Fibroblast of lung (primary cell): ENCODE measurements around the gene SNTN. TPM values are rescaled to one million over a fixed set of nuclear protein-coding genes. Genes with fewer than 3 reads are reported as not detected.

Experiments
- DNase-seq, 2 donors: peaks; one replicate each; pipeline versions ENCODE4 v3.0.0 to v3.0.0-alpha.2; 2010; ENCODE audit warnings: low read depth in 2 of 2
- H2AFZ ChIP-seq: 2 replicates; pipeline ENCODE4 v1.5.1; 2012; ENCODE audit warnings: low read length, control low read depth, inconsistent platforms
- H3K27ac ChIP-seq: 2 replicates; pipeline ENCODE4 v1.5.1; 2011; ENCODE audit warnings: low read length, control low read depth; ENCODE audit not compliant: insufficient read depth
- H3K27me3 ChIP-seq: 2 replicates; pipeline ENCODE4 v1.5.1; 2011; ENCODE audit warnings: mild to moderate bottlenecking, low read length; ENCODE audit not compliant: control insufficient read depth, insufficient read depth
- H3K36me3 ChIP-seq: 2 replicates; pipeline ENCODE4 v1.5.1; 2011; ENCODE audit warnings: low read length; ENCODE audit not compliant: control insufficient read depth, insufficient read depth
- H3K4me1 ChIP-seq: 2 replicates; pipeline ENCODE4 v1.5.1; 2011; ENCODE audit warnings: low read length; ENCODE audit not compliant: control insufficient read depth, insufficient read depth; ENCODE audit errors: extremely low read depth
- H3K4me2 ChIP-seq: 2 replicates; pipeline ENCODE4 v1.5.1; 2011; ENCODE audit warnings: low read length, control low read depth; ENCODE audit not compliant: insufficient read depth; ENCODE audit errors: extremely low read depth
- H3K4me3 ChIP-seq, 4 experiments: fragments of 200-600 bp in 1 of 4; sonication (generic) in 1 of 4; replicated peaks in 1 of 4; 2 replicates each; pipeline ENCODE4 v1.5.1; 2011 to 2016; ENCODE audit warnings: low read length in 4 of 4, low read depth in 3 of 4, mild to moderate bottlenecking in 3 of 4, control low read depth in 2 of 4, inconsistent platforms in 1 of 4, mixed read lengths in 1 of 4; ENCODE audit not compliant: insufficient read depth in 1 of 4; ENCODE audit errors: control extremely low read depth in 1 of 4
- H3K79me2 ChIP-seq: 2 replicates; pipeline ENCODE4 v1.5.1; 2012; ENCODE audit warnings: mild to moderate bottlenecking, low read length, inconsistent platforms; ENCODE audit not compliant: control insufficient read depth, insufficient read depth
- H3K9ac ChIP-seq: 2 replicates; pipeline ENCODE4 v1.5.1; 2011; ENCODE audit warnings: mild to moderate bottlenecking, low read length, control low read depth; ENCODE audit not compliant: insufficient read depth
- H3K9me3 ChIP-seq: 2 replicates; pipeline ENCODE4 v1.5.1; 2012; ENCODE audit warnings: low read depth, low read length; ENCODE audit not compliant: control insufficient read depth, insufficient read depth
- H4K20me1 ChIP-seq: 2 replicates; pipeline ENCODE4 v1.5.1; 2011; ENCODE audit warnings: low read length; ENCODE audit not compliant: control insufficient read depth, insufficient read depth; ENCODE audit errors: extremely low read depth
- EZH2 ChIP-seq: IDR thresholded peaks from 2 replicates; pipeline ENCODE4 v1.5.1; 2012; ENCODE audit warnings: low read length, control low read depth, mild to moderate bottlenecking; ENCODE audit errors: missing control alignments
- polyA plus RNA-seq, 2 donors: library from polyadenylated mRNA; depleted of rRNA in 1 of 2; stranded (reverse) in 1 of 2; unstranded in 1 of 2; fragments of >200 nt; gene quantifications; 2 replicates each; pipeline ENCODE4 v1.2.1, GENCODE V29; 2011 to 2012; ENCODE audit warnings: missing spikeins in 1 of 2
- total RNA-seq: library from RNA; depleted of rRNA; stranded (reverse); fragments of >200 nt; gene quantifications from 2 replicates; pipeline ENCODE4 v1.2.1, GENCODE V29; 2014
- TF ChIP-seq, protein P1 (sequence below), 2 donors: IDR thresholded peaks in 1 of 2; conservative IDR thresholded peaks in 1 of 2; 1 replicate in 1 of 2; 2 replicates in 1 of 2; pipeline ENCODE4 v1.5.1; 2011 to 2012; ENCODE audit warnings: low read length in 2 of 2, control low read depth in 1 of 2, inconsistent platforms in 1 of 2, low read depth in 1 of 2, mild to moderate bottlenecking in 1 of 2

The SNTN gene
- total and polyA plus RNA-seq, 2 donors (not counting 1 experiment from before 2014, with no cell fraction given) = not detected

DNA sequence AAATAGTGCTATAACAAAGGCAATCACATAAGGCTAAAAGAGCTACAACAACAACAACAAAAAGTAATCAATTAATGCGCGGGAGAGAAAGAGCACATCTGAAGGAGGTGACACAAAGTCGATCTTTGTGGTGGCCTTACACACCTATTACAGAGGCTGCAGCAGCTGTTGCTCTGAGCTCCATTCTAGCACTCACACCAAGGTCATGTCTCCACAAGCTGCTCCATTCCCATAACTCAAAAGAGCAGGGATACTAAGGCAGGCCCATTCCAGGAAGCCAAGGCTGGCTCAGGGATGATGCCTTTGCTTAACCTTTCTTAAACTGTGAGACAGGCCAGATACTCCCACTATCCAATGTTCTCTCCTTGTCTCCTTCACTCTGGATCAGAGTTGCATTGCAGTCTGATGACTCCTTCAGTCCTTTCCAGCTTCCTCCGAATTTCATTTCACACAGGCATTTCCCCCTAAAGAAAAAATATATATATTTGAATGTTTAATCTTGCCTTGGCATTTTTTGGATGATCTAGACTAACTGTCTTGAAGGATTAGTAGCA, 52.7 kb downstream of the SNTN start:
- Histone ChIP-seq H3K4me3 (no peak overlapping the region), H3K4me2 (no peak overlapping the region), H3K9me3 (no peaks in the 10 kb centered on the region), H4K20me1 (no peaks in the 10 kb centered on the region), H3K4me1 (no peaks in the 10 kb centered on the region), H3K27me3 (no peaks in the 10 kb centered on the region), H3K9ac (no peak overlapping the region), H3K27ac (no peak overlapping the region), H2AFZ (no peak overlapping the region), H3K36me3 (no peaks in the 10 kb centered on the region), H3K79me2 (no peaks in the 10 kb centered on the region)
- DNase-seq = peak in 1 of 2 donors; percentile 11
- TF ChIP-seq, protein P1, sequence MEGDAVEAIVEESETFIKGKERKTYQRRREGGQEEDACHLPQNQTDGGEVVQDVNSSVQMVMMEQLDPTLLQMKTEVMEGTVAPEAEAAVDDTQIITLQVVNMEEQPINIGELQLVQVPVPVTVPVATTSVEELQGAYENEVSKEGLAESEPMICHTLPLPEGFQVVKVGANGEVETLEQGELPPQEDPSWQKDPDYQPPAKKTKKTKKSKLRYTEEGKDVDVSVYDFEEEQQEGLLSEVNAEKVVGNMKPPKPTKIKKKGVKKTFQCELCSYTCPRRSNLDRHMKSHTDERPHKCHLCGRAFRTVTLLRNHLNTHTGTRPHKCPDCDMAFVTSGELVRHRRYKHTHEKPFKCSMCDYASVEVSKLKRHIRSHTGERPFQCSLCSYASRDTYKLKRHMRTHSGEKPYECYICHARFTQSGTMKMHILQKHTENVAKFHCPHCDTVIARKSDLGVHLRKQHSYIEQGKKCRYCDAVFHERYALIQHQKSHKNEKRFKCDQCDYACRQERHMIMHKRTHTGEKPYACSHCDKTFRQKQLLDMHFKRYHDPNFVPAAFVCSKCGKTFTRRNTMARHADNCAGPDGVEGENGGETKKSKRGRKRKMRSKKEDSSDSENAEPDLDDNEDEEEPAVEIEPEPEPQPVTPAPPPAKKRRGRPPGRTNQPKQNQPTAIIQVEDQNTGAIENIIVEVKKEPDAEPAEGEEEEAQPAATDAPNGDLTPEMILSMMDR (conservative IDR thresholded peaks at IDR 0.05 in 1 of 2, IDR thresholded peaks at IDR 0.05 in 1 of 2; ENCODE audit: low read depth in 1 of 2, low read length in 2 of 2) = no peak
- TF ChIP-seq EZH2 = no peak

DNA sequence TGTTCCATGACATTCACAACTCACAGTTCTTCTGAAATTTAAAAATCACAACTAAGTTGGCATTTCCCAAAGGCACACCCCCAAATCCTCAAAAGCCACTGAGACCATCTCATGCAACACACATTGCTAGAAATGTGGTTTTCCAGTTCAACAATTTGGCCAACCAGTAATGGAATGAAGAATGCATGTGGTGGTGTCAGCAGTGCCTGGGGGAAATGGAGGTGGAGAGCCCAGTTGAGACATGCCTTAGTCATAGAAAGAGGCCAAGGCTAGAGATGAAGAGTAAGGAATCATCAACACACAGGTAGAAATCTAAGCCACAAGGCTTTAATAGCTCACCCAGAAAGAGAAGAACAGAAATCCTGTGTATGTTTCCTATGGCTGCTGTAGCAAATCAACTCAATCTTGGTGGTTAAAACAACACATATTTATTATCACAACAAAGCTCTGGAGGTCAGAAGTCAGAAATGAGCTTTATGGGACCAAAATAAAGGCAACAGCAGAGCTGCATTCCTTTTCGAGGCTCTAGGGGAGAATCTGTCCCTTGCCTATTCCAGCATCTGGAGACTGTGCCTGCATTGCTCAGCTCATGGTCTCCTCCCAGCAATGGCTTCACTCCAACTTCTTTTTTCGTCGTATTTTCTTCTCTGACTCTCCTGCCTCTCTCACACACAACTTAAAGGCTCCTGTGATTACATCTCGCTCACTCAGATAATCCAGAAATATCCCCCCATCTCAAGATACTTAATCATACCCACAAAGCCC, 54.0 kb downstream of the SNTN start:
- no peak overlapping the region for H2AFZ ChIP-seq
- H3K4me1 ChIP-seq = no peaks in the 10 kb centered on the region
- no peaks in the 10 kb centered on the region for H3K9me3 ChIP-seq
- H3K36me3 ChIP-seq = no peaks in the 10 kb centered on the region
- TF ChIP-seq, protein P1 (conservative IDR thresholded peaks at IDR 0.05 in 1 of 2, IDR thresholded peaks at IDR 0.05 in 1 of 2; ENCODE audit: low read depth in 1 of 2, low read length in 2 of 2) = no peak
- TF ChIP-seq EZH2 = no peak
- no peaks in the 10 kb centered on the region for H3K79me2 ChIP-seq
- no peak overlapping the region for H3K4me2 ChIP-seq
- H3K4me3 ChIP-seq = no peak overlapping the region
- no peaks in the 10 kb centered on the region for H4K20me1 ChIP-seq
- no peaks in the 10 kb centered on the region for H3K27me3 ChIP-seq
- no peak overlapping the region for H3K27ac ChIP-seq
- no peak overlapping the region for H3K9ac ChIP-seq
- DNase-seq = peak in 1 of 2 donors; percentile 65

DNA sequence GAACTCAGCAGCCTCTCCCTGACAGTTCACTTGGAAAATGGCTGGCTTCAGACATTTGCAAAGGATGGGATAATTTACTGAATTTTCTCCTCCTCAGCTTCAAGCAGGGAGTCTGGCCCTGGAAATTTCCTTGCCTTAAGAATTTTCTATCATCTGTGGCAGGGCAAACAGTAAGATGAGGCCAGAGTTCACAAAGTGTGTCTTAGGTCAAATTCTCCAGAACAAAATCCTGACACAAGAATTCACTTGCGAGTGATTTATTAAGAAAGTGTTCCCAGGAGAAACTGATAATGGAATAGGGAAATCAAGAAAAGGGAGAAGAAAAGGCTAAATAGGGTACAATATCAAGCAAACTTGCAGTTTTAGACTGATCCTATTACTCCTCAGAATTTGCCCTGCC, 55.3 kb downstream of the SNTN start:
- no peaks in the 10 kb centered on the region for H3K4me1 ChIP-seq
- no peaks in the 10 kb centered on the region for H3K9me3 ChIP-seq
- H3K4me2 ChIP-seq = no peak overlapping the region
- no peak overlapping the region for H3K9ac ChIP-seq
- no peak for DNase-seq
- no peak overlapping the region for H2AFZ ChIP-seq
- H3K27me3 ChIP-seq = no peaks in the 10 kb centered on the region
- no peaks in the 10 kb centered on the region for H4K20me1 ChIP-seq
- H3K79me2 ChIP-seq = no peaks in the 10 kb centered on the region
- no peak for TF ChIP-seq EZH2
- no peak overlapping the region for H3K4me3 ChIP-seq
- no peak overlapping the region for H3K27ac ChIP-seq
- no peaks in the 10 kb centered on the region for H3K36me3 ChIP-seq
